Fibroblast of villous mesenchyme (primary cell): ENCODE results near the gene ATG14. TPM values are rescaled to one million over a fixed set of nuclear protein-coding genes. Genes with fewer than 3 reads are reported as not detected.
A peak's percentile ranks its signal among the peaks of the same experiment; 100 is the strongest.

Experiments used
- DNase-seq: peaks from one replicate; pipeline ENCODE4 v3.0.0-alpha.2; 2010; ENCODE audit warnings: low read depth
- H3K4me3 ChIP-seq: 2 replicates; pipeline ENCODE4 v1.5.1; 2011; ENCODE audit warnings: low read depth, mild to moderate bottlenecking, low read length
- CTCF ChIP-seq: IDR thresholded peaks from 2 replicates; pipeline ENCODE4 v1.5.1; 2012; ENCODE audit warnings: low read depth, mild to moderate bottlenecking, low read length; ENCODE audit not compliant: insufficient read depth
- total RNA-seq: library from RNA; depleted of rRNA; stranded (reverse); fragments of >200 nt; gene quantifications from 2 replicates; pipeline ENCODE4 v1.2.3, GENCODE V29; 2012

ATG14 gene
- total RNA-seq, 1 donor, result 14.7 TPM

GRCh38 chr14:55434805-55435174 lies 23.2 kb upstream of the ATG14 start:
- no peak for TF ChIP-seq CTCF
- DNase-seq, result no peak
- no peak overlapping the region for H3K4me3 ChIP-seq

GRCh38 chr14:55433880-55434804 lies 22.5 kb upstream of the ATG14 start:
- no peak overlapping the region for H3K4me3 ChIP-seq
- no peak for DNase-seq
- no peak for TF ChIP-seq CTCF

- TF ChIP-seq CTCF, result no peak
- DNase-seq, result no peak
- H3K4me3 ChIP-seq, result no peak overlapping the region
These were observed 21.0 kb upstream of the ATG14 start for GRCh38 chr14:55432628-55433027.

GRCh38 chr14:55430024-55430690 lies 18.5 kb upstream of the ATG14 start:
- peak; percentile 85 for DNase-seq
- TF ChIP-seq CTCF, result peak; percentile 56
- H3K4me3 ChIP-seq, result no peak overlapping the region

GRCh38 chr14:55427439-55427838 lies 15.8 kb upstream of the ATG14 start:
- no peak overlapping the region for H3K4me3 ChIP-seq
- no peak for DNase-seq
- TF ChIP-seq CTCF, result no peak

GRCh38 chr14:55426891-55427290 lies 15.3 kb upstream of the ATG14 start:
- no peak for TF ChIP-seq CTCF
- DNase-seq, result peak; percentile 78
- no peak overlapping the region for H3K4me3 ChIP-seq
